HCT116 (cell line): ENCODE data around the gene FTO. TPM values are rescaled to one million over a fixed set of nuclear protein-coding genes. Genes with fewer than 3 reads are reported as not detected.

Source experiments
- ATAC-seq: fragments of 200-7000 bp; cut with Tn5 transposase; 2 replicates; pipeline ENCODE4 v1.9.1; 2020; ENCODE audit warnings: mild to moderate bottlenecking, moderate library complexity
- BruUV-seq: library from RNA; stranded (reverse); fragments of 400-500 nt; replicated peaks from 2 replicates; lab custom pipeline; 2021; lab: Mats Ljungman, UMichigan
- CTCF ChIA-PET: fragments of 300-600 bp; sonication (Branson Sonifier 250); formaldehyde crosslinking; loops from one replicate; lab custom pipeline; 2021; ENCODE audit warnings: antibody characterized with exemption; lab: Charles Lee
- POLR2A ChIA-PET: fragments of 300-600, 350-600 bp; sonication (Branson Sonifier 250); formaldehyde crosslinking; loops from one replicate; lab custom pipeline; 2021; ENCODE audit warnings: antibody characterized with exemption; lab: Charles Lee
- RAD21 ChIA-PET, 2 experiments: fragments of 300-600 bp; sonication (Branson Sonifier 250); formaldehyde crosslinking; loops; one replicate each; lab custom pipeline; 2023; ENCODE audit warnings: low total read pairs in 2 of 2; ENCODE audit not compliant: uncharacterized antibody in 2 of 2, unreplicated experiment in 2 of 2, low non-redundant PET in 1 of 2; lab: Charles Lee
- DNase-seq: peaks from one replicate; pipeline ENCODE4 v3.0.0-alpha.2; 2010; ENCODE audit warnings: low read depth, low spot score
- H2AFZ ChIP-seq: fragments of 200-600 bp; shearing (Covaris generic), sonication (generic); 2 replicates; pipeline ENCODE4 v1.6.1; 2017; ENCODE audit warnings: low read depth, mixed run types, mixed read lengths, antibody characterized with exemption, low read length; ENCODE audit not compliant: poor library complexity, severe bottlenecking
- H3K27ac ChIP-seq: 2 replicates; pipeline ENCODE4 v1.5.1; 2012; ENCODE audit warnings: low read depth, low read length
- H3K27me3 ChIP-seq: fragments of 200-600 bp; sonication (generic); 2 replicates; pipeline ENCODE4 v1.6.1; 2016; ENCODE audit warnings: mixed run types, low read length, mixed read lengths; ENCODE audit not compliant: insufficient read depth
- H3K36me3 ChIP-seq, 2 experiments: fragments of 200-500 bp in 1 of 2; fragments of 200-600 bp in 1 of 2; sonication (Bioruptor generic) in 1 of 2; sonication (generic) in 1 of 2; 2 replicates each; pipeline versions ENCODE4 v1.5.1 to v1.6.1; 2014 to 2016; ENCODE audit warnings: low read length in 2 of 2, inconsistent platforms in 1 of 2, mixed read lengths in 1 of 2, mixed run types in 1 of 2; ENCODE audit not compliant: insufficient read depth in 2 of 2, control insufficient read depth in 1 of 2
- H3K4me1 ChIP-seq, 2 experiments: fragments of 200-600 bp in 1 of 2; sonication (generic) in 1 of 2; 2 replicates each; pipeline versions ENCODE4 v1.5.1 to v1.6.1; 2012 to 2017; ENCODE audit warnings: low read length in 2 of 2, inconsistent platforms in 1 of 2, mild to moderate bottlenecking in 1 of 2, mixed read lengths in 1 of 2, mixed run types in 1 of 2, moderate library complexity in 1 of 2; ENCODE audit not compliant: insufficient read depth in 2 of 2, control insufficient read depth in 1 of 2
- H3K4me2 ChIP-seq: fragments of 200-600 bp; sonication (generic); 2 replicates; pipeline ENCODE4 v1.6.1; 2017; ENCODE audit warnings: mixed run types, low read length, mixed read lengths
- H3K4me3 ChIP-seq, 2 experiments: fragments of 200-600 bp in 1 of 2; sonication (generic) in 1 of 2; replicated peaks in 1 of 2; 2 replicates each; pipeline ENCODE4 v1.5.1; 2011 to 2016; ENCODE audit warnings: low read length in 2 of 2, control low read depth in 1 of 2, low read depth in 1 of 2, mild to moderate bottlenecking in 1 of 2, mixed read lengths in 1 of 2, mixed run types in 1 of 2
- H3K79me2 ChIP-seq: fragments of 200-600 bp; sonication (generic); 2 replicates; pipeline ENCODE4 v1.6.1; 2017; ENCODE audit warnings: mild to moderate bottlenecking, mixed run types, low read length, moderate library complexity, mixed read lengths; ENCODE audit not compliant: insufficient read depth
- H3K9ac ChIP-seq: fragments of 200-600 bp; sonication (generic); 2 replicates; pipeline ENCODE4 v1.6.1; 2016; ENCODE audit warnings: low read length, mixed read lengths
- H3K9me2 ChIP-seq: fragments of 200-600 bp; sonication (generic), shearing (Covaris generic); 2 replicates; pipeline ENCODE4 v1.6.1; 2017; ENCODE audit warnings: mixed run types, mild to moderate bottlenecking, moderate library complexity; ENCODE audit not compliant: insufficient read depth
- H3K9me3 ChIP-seq, 2 experiments: fragments of 200-500 bp in 1 of 2; fragments of 200-600 bp in 1 of 2; sonication (Bioruptor generic) in 1 of 2; sonication (generic) in 1 of 2; 2 replicates each; pipeline ENCODE4 v1.6.1; 2014 to 2017; ENCODE audit warnings: low read length in 2 of 2, mixed read lengths in 2 of 2, inconsistent platforms in 1 of 2, low read depth in 1 of 2, mild to moderate bottlenecking in 1 of 2, mixed run types in 1 of 2, moderate library complexity in 1 of 2; ENCODE audit not compliant: control insufficient read depth in 1 of 2, insufficient read depth in 1 of 2
- H4K20me1 ChIP-seq: fragments of 200-600 bp; sonication (generic), shearing (Covaris generic); 2 replicates; pipeline ENCODE4 v1.6.1; 2017; ENCODE audit warnings: mixed run types, mild to moderate bottlenecking, moderate library complexity; ENCODE audit not compliant: insufficient read depth
- CBX3 ChIP-seq: IDR thresholded peaks from 2 replicates; pipeline ENCODE4 v1.6.1; 2012; ENCODE audit warnings: low read depth
- POLR2A ChIP-seq: IDR thresholded peaks from 2 replicates; pipeline ENCODE4 v1.7.0; 2011; ENCODE audit warnings: borderline replicate concordance; ENCODE audit not compliant: insufficient read depth, insufficient read length; ENCODE audit errors: extremely low read depth
- RAD21 ChIP-seq: IDR thresholded peaks from 2 replicates; pipeline ENCODE4 v1.6.1; 2012; ENCODE audit warnings: low read depth, mild to moderate bottlenecking
- ZBTB33 ChIP-seq: IDR thresholded peaks from 2 replicates; pipeline ENCODE4 v1.6.1; 2011; ENCODE audit warnings: mild to moderate bottlenecking, low read length, moderate library complexity; ENCODE audit not compliant: insufficient replicate concordance; ENCODE audit errors: extremely low read depth
- ZFX ChIP-seq: fragments of 450-650 bp; IDR thresholded peaks from 2 replicates; pipeline ENCODE4 v1.6.1; 2017
- intact Hi-C: fragments of 100-400 bp; cut with micrococcal nuclease; formaldehyde crosslinking; loops from 2 replicates; pipeline ENCODE4 v1.10.0; 2022
- total RNA-seq: library from RNA; stranded (reverse); gene quantifications from one replicate; pipeline ENCODE4 v1.2.1, GENCODE V29; 2021; ENCODE audit not compliant: unreplicated experiment
- TF ChIP-seq, protein P1 (sequence below): IDR thresholded peaks from 2 replicates; pipeline ENCODE4 v1.6.1; 2012; ENCODE audit warnings: low read depth

The FTO gene
- total RNA-seq, 1 experiment from 2014 or later: 55.2 TPM

- Histone ChIP-seq H3K4me3 (no peak overlapping the region), H3K27me3 (peaks cover 50% of the 10 kb centered on the region), H3K27ac (no peak overlapping the region), H2AFZ (no peak overlapping the region), H3K4me2 (no peak overlapping the region), H4K20me1 (no peaks in the 10 kb centered on the region), H3K9me2 (no peaks in the 10 kb centered on the region), H3K79me2 (no peaks in the 10 kb centered on the region), H3K9ac (no peak overlapping the region), H3K4me1 (no peaks in the 10 kb centered on the region), H3K9me3 (no peaks in the 10 kb centered on the region), H3K36me3 (no peaks in the 10 kb centered on the region)
- ATAC-seq: no peak
- ChIA-PET RAD21 (no interaction called here), POLR2A (no interaction called here), CTCF (no interaction called here)
- intact Hi-C loops: no loop called here
- DNase-seq: no peak
- TF ChIP-seq ZFX (no peak), CBX3 (no peak), ZBTB33 (no peak), RAD21 (no peak), POLR2A (no peak)
- TF ChIP-seq, protein P1, sequence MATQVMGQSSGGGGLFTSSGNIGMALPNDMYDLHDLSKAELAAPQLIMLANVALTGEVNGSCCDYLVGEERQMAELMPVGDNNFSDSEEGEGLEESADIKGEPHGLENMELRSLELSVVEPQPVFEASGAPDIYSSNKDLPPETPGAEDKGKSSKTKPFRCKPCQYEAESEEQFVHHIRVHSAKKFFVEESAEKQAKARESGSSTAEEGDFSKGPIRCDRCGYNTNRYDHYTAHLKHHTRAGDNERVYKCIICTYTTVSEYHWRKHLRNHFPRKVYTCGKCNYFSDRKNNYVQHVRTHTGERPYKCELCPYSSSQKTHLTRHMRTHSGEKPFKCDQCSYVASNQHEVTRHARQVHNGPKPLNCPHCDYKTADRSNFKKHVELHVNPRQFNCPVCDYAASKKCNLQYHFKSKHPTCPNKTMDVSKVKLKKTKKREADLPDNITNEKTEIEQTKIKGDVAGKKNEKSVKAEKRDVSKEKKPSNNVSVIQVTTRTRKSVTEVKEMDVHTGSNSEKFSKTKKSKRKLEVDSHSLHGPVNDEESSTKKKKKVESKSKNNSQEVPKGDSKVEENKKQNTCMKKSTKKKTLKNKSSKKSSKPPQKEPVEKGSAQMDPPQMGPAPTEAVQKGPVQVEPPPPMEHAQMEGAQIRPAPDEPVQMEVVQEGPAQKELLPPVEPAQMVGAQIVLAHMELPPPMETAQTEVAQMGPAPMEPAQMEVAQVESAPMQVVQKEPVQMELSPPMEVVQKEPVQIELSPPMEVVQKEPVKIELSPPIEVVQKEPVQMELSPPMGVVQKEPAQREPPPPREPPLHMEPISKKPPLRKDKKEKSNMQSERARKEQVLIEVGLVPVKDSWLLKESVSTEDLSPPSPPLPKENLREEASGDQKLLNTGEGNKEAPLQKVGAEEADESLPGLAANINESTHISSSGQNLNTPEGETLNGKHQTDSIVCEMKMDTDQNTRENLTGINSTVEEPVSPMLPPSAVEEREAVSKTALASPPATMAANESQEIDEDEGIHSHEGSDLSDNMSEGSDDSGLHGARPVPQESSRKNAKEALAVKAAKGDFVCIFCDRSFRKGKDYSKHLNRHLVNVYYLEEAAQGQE: no peak
- BruUV-seq: no TSS peak
These were observed 467.9 kb downstream of the FTO start for GRCh38 chr16:54171626-54172537.
